Activated effector memory CD4-positive, alpha-beta T cell treated with Interleukin-2 at 50 U/mL for 16 hours (primary cell): Measurements from ENCODE around the gene DPM2.

Experiments used
- DNase-seq: peaks from one replicate; pipeline ENCODE4 v3.0.0-alpha.2; 2020

Gene DPM2

DNA sequence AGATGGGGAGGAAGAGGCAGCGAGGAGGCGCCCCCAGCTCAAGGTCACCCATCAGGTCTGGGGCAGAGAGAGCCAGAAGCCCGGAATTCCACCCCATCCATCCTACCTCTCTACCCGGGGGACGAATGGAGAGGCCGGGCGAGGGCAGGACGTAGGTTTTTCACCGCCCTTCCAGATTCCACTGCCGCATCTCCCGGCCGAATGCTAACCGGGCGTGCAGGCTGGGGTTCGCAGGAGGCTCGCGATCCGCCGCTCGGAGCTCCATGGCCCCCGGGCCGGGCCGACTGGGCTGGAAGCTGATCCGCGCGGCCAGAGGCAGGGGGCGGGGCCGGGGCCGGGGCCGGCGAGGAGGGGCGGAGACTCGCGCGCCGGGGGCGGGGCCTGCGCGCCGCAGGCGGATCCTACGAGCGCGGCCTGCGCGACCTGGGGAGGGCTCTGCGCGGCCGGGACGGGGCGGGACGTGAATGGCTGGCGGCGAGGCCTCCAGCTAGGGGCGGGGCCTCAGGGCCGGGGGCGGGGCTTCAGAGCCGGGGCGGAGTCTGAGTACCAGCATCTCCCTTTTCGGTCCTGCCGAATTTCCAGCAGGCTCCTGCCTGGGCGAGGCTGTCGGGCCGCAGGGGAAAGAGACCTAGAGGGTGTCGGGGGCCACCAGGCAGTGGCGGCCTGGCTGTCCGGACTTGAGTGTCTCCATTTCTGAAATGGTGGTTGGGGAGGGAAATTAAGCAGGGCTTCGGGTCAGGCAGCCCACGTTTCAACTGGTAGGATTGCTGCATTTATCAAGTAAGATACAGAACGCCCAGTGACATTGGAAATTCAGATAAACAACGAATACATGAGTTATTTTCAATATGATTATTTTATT lies 20.7 kb downstream of the DPM2 start, which contains the start of gene ST6GALNAC4:
ST6GALNAC4 (minus strand) TSS at position 322 of the 862 bp plus-strand sequence. CDS start 622 bp downstream, outside the sequence.
- DNase-seq = peak; percentile 94

DNA sequence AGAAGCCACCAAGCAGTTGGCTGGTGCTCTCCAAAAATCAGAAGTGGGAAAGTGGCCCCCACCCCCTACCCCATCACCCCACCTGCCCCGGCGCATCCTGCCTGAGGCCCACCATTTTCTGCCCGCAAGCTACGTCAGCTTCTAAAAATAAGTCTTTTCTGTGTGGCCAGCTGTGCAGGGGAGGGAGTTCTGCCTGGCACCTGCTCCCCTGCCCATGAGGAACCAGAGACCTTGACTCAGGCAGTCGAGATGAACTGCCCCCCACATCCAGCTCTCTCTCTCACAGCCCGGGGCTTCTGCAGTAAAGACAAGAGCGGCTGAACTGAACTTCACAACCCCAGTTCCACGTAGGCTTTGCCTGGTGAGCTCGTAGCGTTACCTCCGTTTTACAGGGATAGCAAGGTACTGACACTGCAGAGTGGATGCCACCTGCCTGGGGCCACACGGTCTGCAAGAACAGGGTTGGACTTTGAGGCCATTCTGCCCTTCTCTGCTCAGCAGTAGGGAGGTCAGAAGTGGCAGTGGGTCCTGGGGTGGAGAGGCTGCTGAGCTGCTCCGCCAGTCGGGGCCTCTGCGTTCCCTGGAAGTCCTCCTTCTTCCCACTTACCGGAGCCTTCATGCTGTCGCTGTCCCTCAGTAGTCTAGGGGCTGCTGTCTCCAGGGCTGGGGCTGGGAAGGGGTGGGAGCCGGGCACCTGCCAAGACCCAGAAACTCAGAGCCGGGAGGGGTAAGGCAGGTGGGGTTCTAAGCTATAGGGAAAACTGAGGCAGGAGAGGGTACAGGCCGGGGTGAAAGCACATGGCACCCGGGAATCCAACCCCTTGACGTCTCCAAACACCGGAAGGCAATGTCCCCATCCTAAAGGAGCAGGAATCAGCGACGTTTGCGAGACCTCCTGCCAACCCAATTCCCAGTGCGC lies 21.6 kb downstream of the DPM2 start:
- no peak for DNase-seq

DNA sequence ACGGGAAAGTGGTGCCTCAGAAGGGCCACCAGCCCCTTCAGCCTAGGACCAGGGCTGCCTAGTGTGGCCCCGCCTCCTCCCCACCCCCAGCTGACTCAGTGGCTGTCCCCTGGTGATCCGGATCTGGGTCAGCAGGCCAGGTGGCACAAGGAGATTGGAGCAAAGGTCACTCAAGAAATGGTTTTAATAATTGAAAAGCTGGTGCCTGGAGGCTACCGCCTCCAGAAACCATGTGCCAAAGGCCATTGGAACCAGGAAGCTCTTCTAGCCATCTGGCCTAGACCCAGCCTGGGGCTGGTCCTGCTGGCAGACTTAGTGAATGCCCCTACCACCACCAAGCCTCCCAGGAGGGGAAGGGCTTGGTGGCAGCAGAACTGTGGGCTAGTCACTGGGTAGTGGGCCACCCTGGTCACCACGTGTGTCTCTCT lies 22.3 kb downstream of the DPM2 start:
- DNase-seq = no peak

DNA sequence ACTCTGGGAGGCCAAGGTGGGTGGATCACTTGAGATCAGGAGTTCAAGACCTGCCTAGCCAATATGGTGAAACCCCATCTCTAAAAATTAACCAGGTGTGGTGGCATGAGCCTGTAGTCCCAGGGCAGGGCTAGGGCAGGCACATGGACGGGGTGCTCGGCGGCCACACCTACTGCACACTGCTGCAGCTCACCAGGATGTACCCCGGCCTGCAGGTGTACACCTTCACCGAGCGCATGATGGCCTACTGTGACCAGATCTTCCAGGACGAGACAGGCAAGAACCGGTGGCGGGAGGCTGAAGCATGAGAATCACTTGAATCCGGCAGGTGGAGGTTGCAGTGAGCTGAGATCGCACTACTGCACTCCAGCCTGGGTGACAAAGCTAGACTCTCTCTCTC lies 24.0 kb downstream of the DPM2 start:
- DNase-seq = no peak

DNA sequence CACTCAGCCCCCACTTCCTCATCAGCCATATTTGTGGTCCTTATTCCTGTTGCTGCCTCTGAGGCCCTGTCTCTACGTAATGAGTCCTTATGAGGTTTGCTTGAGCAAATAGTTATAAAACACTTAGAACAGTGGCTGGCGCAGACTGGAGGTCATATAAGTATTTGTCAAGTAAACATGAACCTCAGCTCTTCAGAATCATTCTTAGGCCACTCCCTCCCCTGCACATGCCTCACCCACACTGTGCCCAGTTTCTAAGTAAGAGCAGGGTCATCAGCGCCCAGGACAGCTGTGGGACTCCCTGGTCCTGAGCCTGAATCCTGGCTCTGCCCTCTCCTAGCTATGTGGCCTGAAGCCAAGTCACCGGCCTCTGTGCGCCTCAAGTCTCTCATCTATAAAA lies 24.8 kb downstream of the DPM2 start:
- DNase-seq = no peak

DNA sequence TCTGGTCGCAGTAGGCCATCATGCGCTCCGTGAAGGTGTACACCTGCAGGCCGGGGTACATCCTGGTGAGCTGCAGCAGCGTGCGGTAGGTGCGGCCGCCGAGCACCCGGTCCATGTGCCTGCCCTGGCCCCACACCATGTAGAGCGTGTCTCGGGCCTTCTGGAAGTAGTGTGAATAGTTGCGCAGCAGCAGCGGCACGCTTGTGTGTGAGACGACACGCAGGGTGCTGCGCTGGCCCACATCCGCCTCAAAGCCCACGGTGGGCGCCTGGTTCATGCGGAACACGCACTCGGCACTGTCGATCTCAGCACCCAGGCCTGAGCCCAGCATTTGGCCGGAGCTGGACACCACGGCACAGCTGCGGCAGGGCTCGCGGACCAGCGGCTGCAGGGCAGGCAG lies 25.4 kb downstream of the DPM2 start:
- DNase-seq = no peak

DNA sequence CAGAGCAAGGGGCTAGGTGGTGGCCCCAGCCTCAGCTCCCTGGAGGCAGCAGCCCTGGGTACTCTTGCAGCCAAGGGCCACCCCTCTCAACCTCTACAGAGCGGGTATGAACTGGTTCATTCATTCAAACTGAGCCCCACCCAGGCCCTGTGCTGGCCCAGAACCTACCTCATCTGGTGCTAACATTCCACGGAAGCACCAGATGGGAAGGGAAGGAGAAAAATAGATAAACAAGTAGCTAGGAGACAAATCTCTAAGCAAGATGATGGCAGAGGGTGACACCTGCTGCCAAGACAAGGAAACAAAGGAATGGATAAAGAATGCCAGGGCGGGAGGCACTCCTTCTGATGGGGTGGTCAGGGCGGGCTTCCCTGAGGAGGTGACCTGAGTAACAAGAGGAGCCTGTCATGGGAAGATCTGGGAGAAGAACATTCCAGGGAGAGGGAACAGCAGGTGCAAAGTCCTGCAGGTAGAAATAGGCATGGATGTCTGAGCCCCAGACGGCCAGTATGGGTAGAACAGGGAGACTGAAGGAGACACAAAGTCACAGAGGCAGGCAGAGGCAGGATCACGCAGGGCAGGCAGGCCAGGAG lies 26.9 kb downstream of the DPM2 start:
- DNase-seq = no peak

DNA sequence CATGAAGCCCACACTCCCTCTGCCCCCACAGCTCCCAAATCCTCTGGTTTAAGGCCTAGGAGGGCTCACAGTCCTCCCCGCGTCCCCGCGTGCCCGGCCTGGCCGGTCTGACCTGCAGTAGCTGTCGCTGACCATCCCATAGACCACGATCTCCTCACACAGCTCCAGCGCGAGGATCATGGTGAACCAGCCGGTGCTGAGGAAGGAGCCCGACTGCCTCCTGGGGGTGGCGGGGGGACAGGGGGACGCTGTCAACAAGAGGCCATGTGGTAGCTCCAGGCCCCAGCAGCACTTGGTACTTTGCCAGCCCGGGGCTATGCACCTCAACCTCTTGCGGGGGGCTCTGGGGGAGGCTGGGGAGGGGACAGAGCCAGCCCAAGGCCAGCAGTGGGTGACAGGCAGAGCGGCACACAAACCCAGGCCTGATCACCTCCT lies 27.8 kb downstream of the DPM2 start:
- no peak for DNase-seq

DNA sequence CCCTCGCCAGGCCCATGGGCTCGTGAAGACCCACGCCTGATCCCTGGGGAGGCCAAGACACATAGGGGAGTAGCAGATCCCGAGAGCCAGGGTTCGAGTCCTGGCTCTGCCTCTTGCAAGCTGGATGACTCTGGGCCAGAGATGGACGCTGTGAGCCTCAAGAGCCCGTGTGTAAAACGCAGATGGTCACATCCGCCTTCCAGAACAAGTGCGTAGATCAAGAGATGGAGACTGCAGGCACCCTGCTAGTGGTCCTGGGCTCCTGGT lies 29.1 kb downstream of the DPM2 start:
- DNase-seq = no peak

DNA sequence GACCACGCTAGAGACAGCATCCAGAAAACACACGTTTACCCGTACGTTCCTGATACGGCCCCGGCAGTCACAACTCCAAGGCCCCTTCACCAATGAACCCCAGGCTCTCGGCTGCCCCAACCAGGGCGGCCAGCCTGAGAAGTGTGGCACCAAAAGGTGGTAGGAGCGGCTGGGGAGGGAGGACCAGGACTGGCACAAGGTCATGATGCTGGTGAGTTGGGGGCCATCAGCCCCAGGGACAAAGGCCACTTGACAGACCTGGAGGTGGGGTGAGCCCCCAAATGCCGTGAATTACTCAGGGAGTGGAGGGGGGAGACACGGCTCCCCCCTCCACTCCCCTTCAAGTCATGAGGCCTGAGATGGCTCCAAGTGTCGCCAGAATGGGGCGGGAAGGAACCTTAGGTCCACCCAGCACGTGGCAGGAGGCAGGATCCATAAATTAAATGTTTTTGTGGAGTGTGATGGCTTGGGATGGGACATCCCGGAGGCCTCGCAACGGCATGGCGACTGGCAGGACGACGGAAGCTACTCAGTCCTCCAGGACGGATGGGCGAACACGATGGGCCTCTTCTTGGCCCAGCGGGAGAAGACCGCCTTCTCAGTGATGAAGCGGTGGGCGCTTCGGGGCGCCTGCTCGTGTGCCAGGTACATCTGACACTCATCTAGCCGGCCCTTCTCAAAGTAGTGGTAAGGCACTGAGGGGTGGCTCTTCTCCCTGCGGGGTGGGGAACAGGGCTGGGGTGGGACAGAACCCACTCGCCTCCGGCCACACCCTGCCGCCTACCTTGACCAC lies 29.6 kb downstream of the DPM2 start:
- DNase-seq = no peak

DNA sequence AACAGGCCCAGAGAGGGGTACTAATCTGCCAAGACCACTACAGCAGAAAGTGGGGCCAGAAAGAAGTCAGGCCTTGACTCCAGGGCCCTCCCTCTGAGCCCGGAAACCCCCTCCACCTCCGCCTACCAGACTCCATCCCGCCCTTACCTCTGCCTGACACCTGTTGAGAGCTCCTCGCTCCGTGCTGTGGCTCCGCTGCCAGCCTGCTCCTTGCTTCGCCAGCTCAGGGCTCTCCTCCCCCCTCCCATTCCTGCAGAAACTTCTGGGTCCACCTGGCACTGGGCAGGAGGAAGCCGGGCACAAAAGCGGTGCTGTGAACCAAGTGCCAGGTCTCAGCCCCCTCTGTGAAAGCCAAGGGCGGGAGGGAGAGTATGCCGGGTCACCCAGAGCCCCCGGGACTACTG lies 31.9 kb downstream of the DPM2 start:
- peak; percentile 67 for DNase-seq

DNA sequence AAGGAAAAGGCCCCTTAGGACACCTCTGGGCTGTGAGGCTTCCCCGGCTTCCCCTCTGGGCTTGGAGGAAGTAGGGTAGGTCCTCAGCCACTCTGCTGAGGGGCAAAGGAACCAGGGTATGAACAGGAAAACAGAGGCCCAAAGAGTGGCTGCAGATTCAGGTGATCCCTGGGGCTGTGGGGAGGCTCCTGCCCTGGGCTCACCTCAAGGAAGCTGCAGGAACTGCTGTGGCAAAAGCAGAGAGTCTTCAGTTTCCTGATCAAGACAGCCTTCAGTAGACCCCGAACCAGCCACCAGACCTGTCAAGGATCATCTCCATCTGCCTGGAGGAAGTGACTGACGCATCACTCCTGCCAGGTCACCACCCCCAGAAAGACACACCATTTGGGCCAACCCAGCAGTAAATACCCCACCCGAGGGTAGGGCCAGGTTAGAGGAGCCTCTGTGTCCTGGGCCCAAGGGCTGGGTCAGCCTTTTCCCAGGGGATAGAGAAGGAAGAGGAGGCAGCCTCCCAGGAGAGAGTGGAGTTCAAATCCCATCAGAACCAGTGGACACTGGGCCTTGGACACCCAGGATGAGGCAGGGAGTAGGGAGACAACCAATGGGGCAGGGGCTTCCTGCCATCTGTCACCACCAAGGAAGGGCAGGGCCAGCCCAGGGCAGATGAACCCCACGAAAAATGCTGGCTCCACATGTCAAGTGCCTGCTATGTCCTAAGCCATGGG lies 32.5 kb downstream of the DPM2 start:
- peak; percentile 54 for DNase-seq

DNA sequence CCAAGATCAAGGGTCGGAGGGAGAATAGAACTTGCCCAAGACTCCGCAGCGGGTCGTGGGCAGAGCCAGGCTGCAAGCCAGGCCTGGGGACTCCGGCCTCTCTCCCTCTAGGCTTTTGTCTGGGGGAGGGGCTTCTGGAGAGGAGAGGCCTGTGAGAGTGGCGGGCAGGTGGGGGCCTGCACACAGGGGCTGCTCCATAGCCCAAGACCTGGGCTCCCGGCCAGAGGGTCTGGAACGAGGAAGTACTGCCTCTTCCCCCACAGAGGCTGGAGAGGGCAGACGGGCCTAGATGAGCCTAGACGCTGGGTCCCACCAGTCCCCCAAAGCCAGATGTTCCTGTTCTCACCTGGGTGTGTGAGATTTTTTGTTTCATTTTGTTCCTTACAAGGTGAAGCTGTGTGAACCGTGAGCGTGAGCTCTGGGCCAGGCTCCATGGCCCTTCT lies 33.1 kb downstream of the DPM2 start:
- no peak for DNase-seq

DNA sequence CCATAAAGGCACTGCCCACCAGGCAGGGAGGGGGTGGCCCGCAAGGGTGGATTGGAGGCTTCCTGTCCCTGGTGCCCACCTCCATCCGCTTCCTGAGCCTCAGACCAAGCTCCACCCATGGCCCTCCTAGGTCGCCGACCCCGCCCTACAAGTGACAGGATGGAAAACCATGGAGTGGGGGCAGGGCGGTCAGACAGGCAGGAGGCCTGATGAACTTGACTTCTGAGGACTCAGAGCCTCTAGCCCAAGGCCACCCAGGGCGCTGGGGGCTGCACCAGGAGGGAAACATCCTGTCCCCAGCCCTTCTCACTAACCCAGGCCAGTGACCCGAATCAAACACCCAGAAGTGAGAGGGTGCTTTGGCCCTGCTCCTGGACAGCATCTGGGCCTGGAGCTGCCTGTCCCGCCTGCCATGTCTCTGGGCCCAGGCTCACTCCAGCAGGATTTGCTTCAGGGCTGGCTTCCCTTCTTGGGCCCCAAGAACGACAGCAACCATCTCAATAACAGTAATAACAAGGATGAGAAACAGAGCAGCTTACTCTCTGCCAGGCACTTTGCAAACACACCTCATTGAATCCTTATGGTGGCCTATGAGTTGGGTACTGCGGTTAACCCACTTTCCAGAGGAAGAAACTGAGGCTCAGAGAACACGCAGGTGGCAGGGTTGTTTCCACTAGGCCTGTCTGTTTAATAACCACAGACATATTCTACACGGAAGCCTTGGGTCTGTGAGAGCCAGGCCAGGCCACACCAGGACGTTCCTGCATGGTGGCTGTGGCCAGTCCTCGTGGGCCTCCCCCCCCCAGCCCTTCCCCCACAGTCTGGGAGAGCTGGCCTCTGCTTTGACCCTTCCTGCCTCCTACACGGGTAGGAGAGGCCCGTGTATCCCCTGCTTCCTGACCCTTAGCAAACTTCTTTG lies 33.8 kb downstream of the DPM2 start:
- DNase-seq = peak; percentile 57

DNA sequence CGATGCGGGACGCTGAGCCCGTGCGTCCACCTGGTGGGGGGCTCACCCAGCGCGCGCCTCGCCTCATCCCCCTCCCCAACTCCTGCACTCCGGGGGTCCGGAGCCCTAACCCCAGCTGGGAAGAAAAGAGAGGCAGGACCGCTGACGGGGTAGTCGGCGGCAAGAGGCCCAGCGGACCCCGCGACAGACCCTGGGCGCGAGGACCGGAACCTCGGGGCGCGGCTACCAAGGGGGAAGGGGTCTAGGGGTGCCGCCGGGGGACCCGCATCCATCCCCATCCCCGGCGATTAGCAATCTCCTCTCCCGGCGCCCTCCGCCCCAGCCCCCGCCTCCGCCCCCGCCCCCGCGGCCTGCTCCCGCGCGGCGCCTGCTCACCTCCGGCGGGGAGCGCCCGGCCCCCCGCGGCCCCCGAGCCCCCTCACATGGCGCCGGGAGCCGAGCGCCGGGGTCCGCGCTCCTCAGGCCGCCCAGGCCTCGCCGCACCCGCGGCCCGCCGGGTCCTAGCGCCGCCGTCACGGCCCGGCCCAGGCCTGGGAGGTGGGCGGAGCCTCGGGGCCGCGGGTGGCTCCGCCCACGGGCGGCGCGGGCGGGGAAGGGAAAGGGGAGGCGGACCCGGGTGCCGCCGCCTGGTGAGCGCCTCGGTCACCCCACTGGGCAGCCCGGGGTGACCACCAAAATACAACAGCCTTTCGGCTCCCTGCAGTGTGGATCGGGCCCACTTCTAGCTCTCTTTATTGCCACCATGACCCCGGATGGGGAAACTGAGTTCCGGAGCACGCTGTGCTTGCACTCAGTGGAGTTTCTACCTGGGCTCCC lies 38.3 kb downstream of the DPM2 start, which contains the start of gene ST6GALNAC6:
ST6GALNAC6 (minus strand) TSS at position 476 of the 816 bp plus-strand sequence. CDS start 1,622 bp downstream, outside the sequence.
- DNase-seq = peak; percentile 59

DNA sequence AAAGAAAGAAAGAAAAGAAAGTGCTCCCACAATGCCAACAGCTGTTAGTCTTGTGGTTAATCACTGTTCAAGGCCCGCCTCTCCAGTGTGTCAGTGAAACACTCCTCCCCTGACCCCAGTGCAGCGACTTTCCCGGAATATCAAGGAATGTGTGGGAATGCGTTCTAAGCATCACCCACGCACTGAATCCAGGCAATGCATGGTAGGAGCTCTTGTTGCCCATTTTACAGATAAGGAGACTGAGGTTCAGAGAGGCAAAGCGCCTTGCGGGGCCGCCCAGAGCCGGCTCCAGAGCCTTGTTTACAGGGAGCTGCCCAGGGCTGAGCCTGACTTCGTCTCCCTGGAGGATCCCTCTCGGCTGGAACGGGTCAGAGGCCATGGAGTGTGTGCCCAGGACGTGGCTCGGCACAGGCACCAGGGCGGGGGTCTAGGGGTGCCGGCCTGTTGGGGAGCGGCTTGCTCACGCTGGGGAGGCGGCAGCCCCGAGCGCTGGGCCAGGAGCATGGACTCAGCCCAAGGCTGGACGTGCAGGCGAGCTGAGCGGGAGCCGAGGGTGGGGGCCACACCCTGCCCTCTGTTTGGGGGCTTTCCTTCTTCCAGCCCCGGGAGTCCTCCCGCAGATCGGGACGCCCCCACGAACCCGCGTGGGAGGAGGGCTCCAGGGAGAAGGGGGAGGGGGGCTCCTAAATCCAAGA lies 39.1 kb downstream of the DPM2 start:
- DNase-seq = no peak

DNA sequence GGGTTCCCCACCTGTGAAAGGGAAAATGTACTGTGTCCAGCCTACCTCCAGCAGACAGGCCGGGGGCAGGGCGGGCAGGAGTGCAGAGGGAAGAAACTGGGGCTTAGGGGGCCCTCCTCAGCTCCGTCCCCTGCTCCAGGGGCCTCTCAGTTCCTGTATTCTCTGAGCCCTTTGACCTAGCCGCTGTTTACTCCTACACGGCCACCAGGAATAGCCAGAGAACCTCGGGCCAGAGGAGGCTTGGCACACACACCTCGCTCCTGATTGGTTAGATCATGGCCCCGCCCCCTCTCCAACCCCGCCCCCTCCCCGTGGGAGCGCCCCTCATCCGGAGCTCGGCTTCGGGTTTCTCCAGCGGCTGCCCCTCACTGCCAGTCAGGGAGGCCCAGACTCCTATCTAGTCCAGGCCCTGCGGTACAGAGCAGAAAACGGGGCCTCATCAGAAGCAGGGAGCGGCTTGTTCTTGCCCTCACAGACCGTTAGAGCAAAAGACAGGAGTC lies 40.4 kb downstream of the DPM2 start:
- DNase-seq = no peak

DNA sequence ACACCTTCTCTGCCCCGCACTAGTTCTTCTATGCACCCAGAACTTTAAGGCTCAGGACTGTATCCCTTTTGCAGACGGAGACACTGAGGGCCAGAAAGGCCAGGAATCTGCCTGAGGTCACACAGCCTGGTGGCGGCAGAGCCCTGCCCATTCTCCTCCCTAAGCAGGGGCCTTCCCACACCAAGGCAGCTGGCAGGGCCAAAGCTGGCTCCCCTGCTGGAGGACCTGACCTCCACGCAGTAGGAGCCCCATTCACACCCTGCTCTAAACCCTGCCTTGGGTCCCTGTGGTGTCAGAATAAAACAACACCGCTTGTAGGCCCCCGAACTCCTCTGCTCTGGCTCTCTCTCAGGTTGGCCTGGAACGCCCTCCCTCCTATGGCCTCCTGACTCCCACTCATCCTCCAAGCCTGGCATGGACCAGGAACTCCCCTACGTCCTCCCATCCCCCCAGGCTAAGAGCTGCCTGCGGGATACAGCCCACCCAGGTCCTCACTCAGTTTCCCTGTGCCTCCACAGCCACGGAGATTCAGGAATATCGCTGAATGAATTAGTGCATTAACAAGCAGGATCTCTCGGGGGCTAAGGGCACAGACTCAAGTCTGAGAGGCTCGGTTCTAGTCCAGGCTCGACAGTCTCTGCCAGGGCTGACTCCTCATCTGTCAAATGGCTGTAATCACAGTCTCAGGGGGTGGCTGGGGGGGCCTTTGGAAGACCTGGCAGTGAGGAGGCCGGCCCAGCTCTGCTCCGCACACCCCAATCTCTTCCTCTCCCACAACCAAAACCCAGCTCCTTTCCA lies 41.1 kb downstream of the DPM2 start:
- no peak for DNase-seq
